Liver (tissue), 9 donors: ENCODE data around the gene CDH26. TPM values are rescaled to one million over a fixed set of nuclear protein-coding genes. Genes with fewer than 3 reads are reported as not detected.

Experiments used
- DNase-seq: peaks from one replicate; pipeline ENCODE4 v3.0.0-alpha.2; 2017; ENCODE audit warnings: low spot score
- H3K27ac ChIP-seq, 2 donors: one replicate each; pipeline ENCODE4 v1.7.0; 2013; ENCODE audit warnings: inconsistent platforms in 2 of 2, low read length in 2 of 2, control low read depth in 1 of 2, low read depth in 1 of 2, mild to moderate bottlenecking in 1 of 2
- H3K27me3 ChIP-seq, 4 donors: one replicate each; pipeline versions ENCODE4 v1.6.1 to v1.7.0; 2013; ENCODE audit warnings: low read length in 3 of 4, inconsistent platforms in 1 of 4, mild to moderate bottlenecking in 1 of 4, moderate library complexity in 1 of 4; ENCODE audit not compliant: control insufficient read depth in 4 of 4, insufficient read depth in 4 of 4
- H3K36me3 ChIP-seq, 4 donors: one replicate each; pipeline versions ENCODE4 v1.6.1 to v1.7.0; 2013; ENCODE audit warnings: low read length in 3 of 4, mild to moderate bottlenecking in 3 of 4, low read depth in 1 of 4, moderate library complexity in 1 of 4; ENCODE audit not compliant: control insufficient read depth in 4 of 4, insufficient read depth in 3 of 4
- H3K4me1 ChIP-seq, 4 donors: one replicate each; pipeline versions ENCODE4 v1.6.1 to v1.7.0; 2013; ENCODE audit warnings: low read length in 3 of 4, mild to moderate bottlenecking in 3 of 4, moderate library complexity in 1 of 4; ENCODE audit not compliant: control insufficient read depth in 4 of 4, insufficient read depth in 4 of 4
- H3K4me3 ChIP-seq, 3 donors: one replicate each; pipeline versions ENCODE4 v1.6.1 to v1.7.0; 2013; ENCODE audit warnings: low read length in 3 of 3, control low read depth in 1 of 3, low read depth in 1 of 3, mild to moderate bottlenecking in 1 of 3
- H3K9ac ChIP-seq, 2 donors: one replicate each; pipeline ENCODE4 v1.7.0; 2013; ENCODE audit warnings: low read length in 2 of 2, mild to moderate bottlenecking in 2 of 2, moderate library complexity in 2 of 2, control low read depth in 1 of 2, low read depth in 1 of 2
- H3K9me3 ChIP-seq, 4 donors: one replicate each; pipeline versions ENCODE4 v1.6.1 to v1.7.0; 2013; ENCODE audit warnings: low read length in 3 of 4; ENCODE audit not compliant: control insufficient read depth in 4 of 4
- ATF3 ChIP-seq: IDR thresholded peaks from 2 replicates; pipeline ENCODE4 v1.6.1; 2016; ENCODE audit warnings: antibody characterized with exemption
- EGR1 ChIP-seq, 2 donors: IDR thresholded peaks; 2 replicates each; pipeline ENCODE4 v1.6.1; 2016 to 2018; ENCODE audit warnings: antibody characterized with exemption in 2 of 2, low read depth in 2 of 2
- FOXA1 ChIP-seq: IDR thresholded peaks from 2 replicates; pipeline ENCODE4 v1.6.1; 2016; ENCODE audit warnings: antibody characterized with exemption
- FOXA2 ChIP-seq: IDR thresholded peaks from 2 replicates; pipeline ENCODE4 v1.6.1; 2016; ENCODE audit warnings: antibody characterized with exemption
- GABPA ChIP-seq, 2 donors: IDR thresholded peaks in 1 of 2; conservative IDR thresholded peaks in 1 of 2; 2 replicates each; pipeline ENCODE4 v1.6.1; 2016; ENCODE audit warnings: antibody characterized with exemption in 2 of 2, mild to moderate bottlenecking in 1 of 2, moderate library complexity in 1 of 2
- HNF4A ChIP-seq, 2 donors: conservative IDR thresholded peaks; 2 replicates each; pipeline ENCODE4 v1.6.1; 2016; ENCODE audit warnings: antibody characterized with exemption in 2 of 2, mild to moderate bottlenecking in 2 of 2
- HNF4G ChIP-seq: IDR thresholded peaks from 2 replicates; pipeline ENCODE4 v1.6.1; 2016; ENCODE audit warnings: antibody characterized with exemption
- JUND ChIP-seq, 2 donors: IDR thresholded peaks; 2 replicates each; pipeline ENCODE4 v1.6.1; 2016; ENCODE audit warnings: antibody characterized with exemption in 2 of 2
- NR2F2 ChIP-seq: IDR thresholded peaks from 2 replicates; pipeline ENCODE4 v1.6.1; 2016; ENCODE audit warnings: antibody characterized with exemption
- RAD21 ChIP-seq, 2 donors: IDR thresholded peaks; 2 replicates each; pipeline ENCODE4 v1.6.1; 2016; ENCODE audit warnings: antibody characterized with exemption in 2 of 2, mild to moderate bottlenecking in 2 of 2
- RXRA ChIP-seq, 2 donors: IDR thresholded peaks; 2 replicates each; pipeline ENCODE4 v1.6.1; 2017 to 2018; ENCODE audit warnings: antibody characterized with exemption in 2 of 2, mild to moderate bottlenecking in 1 of 2
- SP1 ChIP-seq: IDR thresholded peaks from 2 replicates; pipeline ENCODE4 v1.6.1; 2018; ENCODE audit warnings: antibody characterized with exemption, mild to moderate bottlenecking
- TAF1 ChIP-seq: conservative IDR thresholded peaks from 2 replicates; pipeline ENCODE4 v1.6.1; 2016; ENCODE audit warnings: antibody characterized with exemption, mild to moderate bottlenecking
- YY1 ChIP-seq: IDR thresholded peaks from 2 replicates; pipeline ENCODE4 v1.6.1; 2016; ENCODE audit warnings: antibody characterized with exemption, mild to moderate bottlenecking
- ZBTB33 ChIP-seq: IDR thresholded peaks from 2 replicates; pipeline ENCODE4 v1.6.1; 2016; ENCODE audit warnings: antibody characterized with exemption
- WGBS: extraction: QIAGEN DNeasy Blood & Tissue Kit; methylation state at CpG from one replicate; pipeline ENCODE4 v1.1.7; 2013; 5-methylcytosine and 5-hydroxymethylcytosine counted together
- polyA plus RNA-seq, 2 donors: library from polyadenylated mRNA; stranded (reverse) in 1 of 2; unstranded in 1 of 2; fragments of 200-250 nt in 1 of 2; fragments of >200 nt in 1 of 2; fragmentation: Nextera tagmentation in 1 of 2; extraction: Ambion mirVana in 1 of 2; gene quantifications; one replicate each; pipeline versions ENCODE4 v1.2.1 to v1.2.3, GENCODE V29; 2013 to 2015
- total RNA-seq, 2 donors: library from RNA; depleted of rRNA; stranded (reverse); fragments of >200 nt; gene quantifications; one replicate each; pipeline ENCODE4 v1.2.3, GENCODE V29; 2014
- TF ChIP-seq, protein P1 (sequence below): fragments of 150-350 bp; IDR thresholded peaks from 2 replicates; pipeline ENCODE4 v1.5.1; 2017; ENCODE audit warnings: improper control_type of control experiment, low read depth, low read length; ENCODE audit not compliant: missing input control
- TF ChIP-seq, protein P2 (sequence below): IDR thresholded peaks from 2 replicates; pipeline ENCODE4 v1.6.1; 2016; ENCODE audit warnings: antibody characterized with exemption
- TF ChIP-seq, protein P3 (sequence below): IDR thresholded peaks from 2 replicates; pipeline ENCODE4 v1.6.1; 2016; ENCODE audit warnings: antibody characterized with exemption, mild to moderate bottlenecking
- donor health status: healthy.
- donor health status: healthy.
- donor health status: healthy.
- donor health status: healthy.
- donor health status: healthy.

The CDH26 gene
- total and polyA plus RNA-seq, 4 donors, result 0.03 to 0.70 (median 0.43) TPM

DNA sequence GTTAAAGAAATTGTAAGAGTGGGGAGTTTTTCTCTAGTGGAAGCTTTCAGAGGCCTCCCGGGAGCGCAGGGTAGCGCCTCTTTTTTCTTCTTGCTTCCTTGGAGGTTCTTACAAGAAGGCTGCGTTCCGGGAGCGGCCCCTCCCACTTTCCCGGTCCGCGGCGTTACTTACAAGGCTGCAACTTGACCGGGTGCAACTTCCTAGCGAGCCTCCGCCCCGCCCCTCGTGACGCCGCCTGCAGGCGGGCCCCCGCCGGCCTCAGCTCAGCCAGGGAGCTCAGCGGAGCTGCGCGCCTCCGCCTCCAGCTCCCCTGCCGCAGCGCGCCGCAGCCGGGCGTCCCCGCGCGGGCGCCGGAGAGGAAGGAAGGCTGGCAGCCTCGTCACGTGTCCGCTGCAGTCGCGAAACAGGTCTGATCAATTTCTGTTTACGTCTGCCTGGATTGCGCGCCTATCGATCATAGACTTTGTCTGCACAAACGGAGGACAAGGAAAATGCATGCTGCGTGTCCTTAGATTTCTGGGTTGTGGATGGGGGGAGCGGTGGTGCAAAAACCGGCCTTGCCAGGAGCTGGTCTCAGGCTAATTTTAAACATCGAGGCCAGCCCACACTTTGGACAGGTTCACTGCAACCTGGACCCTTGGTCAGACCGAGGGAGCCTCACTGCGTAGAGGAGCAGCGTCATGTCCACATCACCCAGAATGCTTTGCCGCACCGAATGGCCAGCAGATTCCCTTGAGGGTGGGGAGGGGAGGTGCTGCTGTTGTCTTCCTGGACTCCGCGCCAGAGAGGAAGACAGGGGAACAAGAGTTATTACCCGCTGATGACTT lies 17.9 kb upstream of the CDH26 start, which contains the start of the genes FAM217B and PPP1R3D:
TSS of gene FAM217B (plus strand) at position 261 of the 827 bp plus-strand sequence. CDS start 3,555 bp downstream, outside the sequence.
TSS of gene PPP1R3D (minus strand) at position 177 of the 827 bp plus-strand sequence. CDS start 374 bp downstream, outside the sequence.
- under 1% methylated on average over 57 of the region's 57 CpGs for WGBS
- TF ChIP-seq RAD21 (IDR thresholded peaks at IDR 0.05), result peak in 1 of 2 donors; percentile 9
- no peak for TF ChIP-seq FOXA1
- no peak for TF ChIP-seq EGR1 (IDR thresholded peaks at IDR 0.05; ENCODE audit: low read depth in 2 of 2)
- TF ChIP-seq TAF1, result peak; percentile 13
- TF ChIP-seq JUND (IDR thresholded peaks at IDR 0.05), result peak in 1 of 2 donors; percentile 42
- TF ChIP-seq NR2F2, result peak; percentile 39
- TF ChIP-seq RXRA (IDR thresholded peaks at IDR 0.05), result peak in 1 of 2 donors; percentile 21
- TF ChIP-seq, protein P1, sequence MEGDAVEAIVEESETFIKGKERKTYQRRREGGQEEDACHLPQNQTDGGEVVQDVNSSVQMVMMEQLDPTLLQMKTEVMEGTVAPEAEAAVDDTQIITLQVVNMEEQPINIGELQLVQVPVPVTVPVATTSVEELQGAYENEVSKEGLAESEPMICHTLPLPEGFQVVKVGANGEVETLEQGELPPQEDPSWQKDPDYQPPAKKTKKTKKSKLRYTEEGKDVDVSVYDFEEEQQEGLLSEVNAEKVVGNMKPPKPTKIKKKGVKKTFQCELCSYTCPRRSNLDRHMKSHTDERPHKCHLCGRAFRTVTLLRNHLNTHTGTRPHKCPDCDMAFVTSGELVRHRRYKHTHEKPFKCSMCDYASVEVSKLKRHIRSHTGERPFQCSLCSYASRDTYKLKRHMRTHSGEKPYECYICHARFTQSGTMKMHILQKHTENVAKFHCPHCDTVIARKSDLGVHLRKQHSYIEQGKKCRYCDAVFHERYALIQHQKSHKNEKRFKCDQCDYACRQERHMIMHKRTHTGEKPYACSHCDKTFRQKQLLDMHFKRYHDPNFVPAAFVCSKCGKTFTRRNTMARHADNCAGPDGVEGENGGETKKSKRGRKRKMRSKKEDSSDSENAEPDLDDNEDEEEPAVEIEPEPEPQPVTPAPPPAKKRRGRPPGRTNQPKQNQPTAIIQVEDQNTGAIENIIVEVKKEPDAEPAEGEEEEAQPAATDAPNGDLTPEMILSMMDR, result no peak
- no peak for TF ChIP-seq FOXA2
- TF ChIP-seq ATF3, result no peak
- TF ChIP-seq YY1, result peak; percentile 91
- TF ChIP-seq, protein P2, sequence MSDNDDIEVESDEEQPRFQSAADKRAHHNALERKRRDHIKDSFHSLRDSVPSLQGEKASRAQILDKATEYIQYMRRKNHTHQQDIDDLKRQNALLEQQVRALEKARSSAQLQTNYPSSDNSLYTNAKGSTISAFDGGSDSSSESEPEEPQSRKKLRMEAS, result peak; percentile 38
- no peak for TF ChIP-seq GABPA (IDR thresholded peaks at IDR 0.05 in 1 of 2, conservative IDR thresholded peaks at IDR 0.05 in 1 of 2)
- TF ChIP-seq ZBTB33, result no peak
- peak; percentile 42 for TF ChIP-seq SP1
- TF ChIP-seq, protein P3, sequence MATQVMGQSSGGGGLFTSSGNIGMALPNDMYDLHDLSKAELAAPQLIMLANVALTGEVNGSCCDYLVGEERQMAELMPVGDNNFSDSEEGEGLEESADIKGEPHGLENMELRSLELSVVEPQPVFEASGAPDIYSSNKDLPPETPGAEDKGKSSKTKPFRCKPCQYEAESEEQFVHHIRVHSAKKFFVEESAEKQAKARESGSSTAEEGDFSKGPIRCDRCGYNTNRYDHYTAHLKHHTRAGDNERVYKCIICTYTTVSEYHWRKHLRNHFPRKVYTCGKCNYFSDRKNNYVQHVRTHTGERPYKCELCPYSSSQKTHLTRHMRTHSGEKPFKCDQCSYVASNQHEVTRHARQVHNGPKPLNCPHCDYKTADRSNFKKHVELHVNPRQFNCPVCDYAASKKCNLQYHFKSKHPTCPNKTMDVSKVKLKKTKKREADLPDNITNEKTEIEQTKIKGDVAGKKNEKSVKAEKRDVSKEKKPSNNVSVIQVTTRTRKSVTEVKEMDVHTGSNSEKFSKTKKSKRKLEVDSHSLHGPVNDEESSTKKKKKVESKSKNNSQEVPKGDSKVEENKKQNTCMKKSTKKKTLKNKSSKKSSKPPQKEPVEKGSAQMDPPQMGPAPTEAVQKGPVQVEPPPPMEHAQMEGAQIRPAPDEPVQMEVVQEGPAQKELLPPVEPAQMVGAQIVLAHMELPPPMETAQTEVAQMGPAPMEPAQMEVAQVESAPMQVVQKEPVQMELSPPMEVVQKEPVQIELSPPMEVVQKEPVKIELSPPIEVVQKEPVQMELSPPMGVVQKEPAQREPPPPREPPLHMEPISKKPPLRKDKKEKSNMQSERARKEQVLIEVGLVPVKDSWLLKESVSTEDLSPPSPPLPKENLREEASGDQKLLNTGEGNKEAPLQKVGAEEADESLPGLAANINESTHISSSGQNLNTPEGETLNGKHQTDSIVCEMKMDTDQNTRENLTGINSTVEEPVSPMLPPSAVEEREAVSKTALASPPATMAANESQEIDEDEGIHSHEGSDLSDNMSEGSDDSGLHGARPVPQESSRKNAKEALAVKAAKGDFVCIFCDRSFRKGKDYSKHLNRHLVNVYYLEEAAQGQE, result no peak
- peak; percentile 70 to 76 for TF ChIP-seq HNF4A (conservative IDR thresholded peaks at IDR 0.05)
- peak; percentile 35 for TF ChIP-seq HNF4G
- peak; percentile 88 for DNase-seq
- Histone ChIP-seq H3K9me3 (peaks cover 0 to 2% (median 0%) of the 10 kb centered on the region in 4 donors), H3K4me1 (peaks cover 8 to 17% (median 13%) of the 10 kb centered on the region in 4 donors), H3K4me3 (peak within 1 kb of the TSS; percentile 78 to 97 (median 80)), H3K27me3 (no peaks in the 10 kb centered on the region), H3K27ac (peak within 1 kb of the TSS; percentile 96 to 97), H3K36me3 (peaks cover 0 to 8% (median 6%) of the 10 kb centered on the region in 4 donors), H3K9ac (peak within 1 kb of the TSS; percentile 52 to 88)
